ENCODE results near the gene FAF1. TPM values are rescaled to one million over a fixed set of nuclear protein-coding genes. Genes with fewer than 3 reads are reported as not detected.

Gene FAF1
- total and polyA plus RNA-seq, 2 of the 8 experiments (the other 6 are each of a cell fraction or from before 2014, with no cell fraction given) = 10.8 to 65.9 TPM

- H2AFZ ChIP-seq (ENCODE audit: low read length) = no peak overlapping the region
- no peaks in the 10 kb centered on the region for H3K9me3 ChIP-seq (ENCODE audit: insufficient read depth in 2 of 2, low read depth in 1 of 2, low read length in 1 of 2)
- no peak overlapping the region for H3K27ac ChIP-seq (ENCODE audit: low read depth, low read length)
- no peak overlapping the region for H2BK5ac ChIP-seq (ENCODE audit: low read depth, low read length)
- no peaks in the 10 kb centered on the region for H3K79me1 ChIP-seq (ENCODE audit: low read depth, low read length)
- peaks cover 11% of the 10 kb centered on the region; the same call in 1 of the 2 replicates for H3K23me2 ChIP-seq (ENCODE audit: low read depth, low read length)
- H2BK12ac ChIP-seq (ENCODE audit: low read depth, low read length) = peak overlapping the region; percentile 97; the same call in 1 of the 2 replicates
- no peak overlapping the region for H3K9ac ChIP-seq (replicated peaks in 1 of 4; ENCODE audit: extremely low read depth in 1 of 4, low read depth in 3 of 4, low read length in 3 of 4)
- peak overlapping the region; percentile 42 to 55 for H3K4me2 ChIP-seq (ENCODE audit: insufficient read depth in 1 of 2, low read depth in 2 of 2, low read length in 2 of 2)
- peaks cover 88 to 100% (median 98%) of the 10 kb centered on the region in 4 experiments for H3K27me3 ChIP-seq (replicated peaks in 1 of 4; ENCODE audit: control insufficient read depth in 3 of 4, extremely low read depth in 1 of 4, insufficient read depth in 3 of 4, low read length in 3 of 4)
- DNase-seq (ENCODE audit: low read depth in 1 of 2, low spot score in 2 of 2) (peak in 1 of 2 experiments; percentile 53), FAIRE-seq (no peak)
- ChIA-PET POLR2A (ENCODE audit: partially characterized antibody) (interaction anchor here (1.1 to 1.8 kb wide), 2 partner anchors 12 to 13 kb away, joined by 4 to 7 read pairs; no protein-coding TSS in a partner anchor), CTCF (ENCODE audit: partially characterized antibody) (interaction anchor here (1.0 to 7.4 kb wide), 4 partner anchors 10 to 177 kb away, joined by 7 to 32 read pairs (median 10); no protein-coding TSS in a partner anchor)
- H3K4me3 ChIP-seq (ENCODE audit: extremely low read depth in 1 of 4, insufficient read depth in 2 of 4, low read depth in 3 of 4, low read length in 4 of 4) = peak overlapping the region in 2 of 4 experiments; percentile 3 to 19; a peak in 2 of 8 replicates
- no peak overlapping the region for H2BK120ac ChIP-seq (replicated peaks; ENCODE audit: low read depth, low read length)
- H3K18ac ChIP-seq (ENCODE audit: extremely low read depth, low read length) = no peak overlapping the region
- no peak overlapping the region for H4K91ac ChIP-seq (replicated peaks; ENCODE audit: insufficient read length, low read length)
- WGBS, 2 experiments (ENCODE audit: extremely low coverage in 1 of 2, insufficient coverage in 1 of 2, insufficient read length in 1 of 2, insufficient replicate concordance in 2 of 2, low coverage in 1 of 2, low lambda C conversion rate in 2 of 2, missing lambda C conversion rate in 1 of 2) = 6% methylated on average over 44 of the region's 44 CpGs; no CpG with 5 or more reads in 1 of the 2 experiments
- H3K56ac ChIP-seq (replicated peaks; ENCODE audit: insufficient read length, low read depth, low read length) = no peak overlapping the region
- no peak overlapping the region for H4K5ac ChIP-seq (ENCODE audit: insufficient read length, low read depth, low read length)
- H3K79me2 ChIP-seq (ENCODE audit: control insufficient read depth in 1 of 2, insufficient read depth in 2 of 2, low read length in 2 of 2) = no peaks in the 10 kb centered on the region
- no peak overlapping the region for H2AK5ac ChIP-seq (ENCODE audit: low read depth, low read length)
- peaks cover 10 to 23% (median 14%) of the 10 kb centered on the region in 4 experiments for H3K4me1 ChIP-seq (replicated peaks in 1 of 4; ENCODE audit: control insufficient read depth in 3 of 4, insufficient read depth in 4 of 4, low read length in 3 of 4)
- no peak overlapping the region for H4K8ac ChIP-seq (ENCODE audit: extremely low read depth, insufficient read depth, low read length)
- H3K36me3 ChIP-seq (ENCODE audit: control insufficient read depth in 2 of 4, insufficient read depth in 4 of 4, low read length in 3 of 4) = no peaks in the 10 kb centered on the region; a peak in 1 of 8 replicates
- no peak overlapping the region for H3K4ac ChIP-seq (replicated peaks; ENCODE audit: insufficient read length, low read depth, low read length)
- peaks cover 8 to 31% of the 10 kb centered on the region in 2 experiments for H4K20me1 ChIP-seq (replicated peaks in 1 of 2; ENCODE audit: control insufficient read depth in 1 of 2, insufficient read depth in 2 of 2, low read length in 2 of 2)
- no peak overlapping the region for H3K14ac ChIP-seq (ENCODE audit: insufficient read length)
- 0 out of 2 replicates have a peak overlapping the region, but pooled peaks have one; percentile 95 for H2BK15ac ChIP-seq (ENCODE audit: low read length)
- no peak overlapping the region for H2BK20ac ChIP-seq (ENCODE audit: low read length)
- H3K23ac ChIP-seq (ENCODE audit: insufficient read length) = no peak overlapping the region
- no peak for TF ChIP-seq CHD1 (IDR thresholded peaks at IDR 0.05; ENCODE audit: low read depth, low read length)
- peak; percentile 78; the same call in 1 of the 2 replicates for TF ChIP-seq CBX8 (IDR thresholded peaks at IDR 0.05; ENCODE audit: borderline replicate concordance, low read depth, low read length)
- no peak for TF ChIP-seq CBX5 (IDR thresholded peaks at IDR 0.05; ENCODE audit: low read depth, low read length)
- no peak for TF ChIP-seq RFX5 (IDR thresholded peaks at IDR 0.05; ENCODE audit: borderline replicate concordance, low read depth, low read length)
- TF ChIP-seq JUN (IDR thresholded peaks at IDR 0.05; ENCODE audit: low read depth, low read length) = no peak
- TF ChIP-seq NANOG (IDR thresholded peaks at IDR 0.05; ENCODE audit: insufficient read depth, low read depth, low read length, poor library complexity, severe bottlenecking) = no peak
- no peak for TF ChIP-seq TAF7 (optimal IDR thresholded peaks at IDR 0.05; ENCODE audit: borderline replicate concordance, low read depth, low read length)
- peak; percentile 100 for TF ChIP-seq EZH2 (IDR thresholded peaks at IDR 0.05; ENCODE audit: low read depth, low read length, severe bottlenecking)
- TF ChIP-seq RAD21 (IDR thresholded peaks at IDR 0.05 in 1 of 2, conservative IDR thresholded peaks at IDR 0.05 in 1 of 2; ENCODE audit: low read depth in 2 of 2, low read length in 2 of 2) = no peak
- no peak for TF ChIP-seq USF2 (IDR thresholded peaks at IDR 0.05; ENCODE audit: low read length)
Observed at GRCh38 chr1:50427086-50427817, 532.8 kb downstream of the FAF1 start.

Data from H1 (cell line).